SU-DHL-6 (cell line): ENCODE data around the gene CORO1C.

ENCODE experiments used
- EZH2phosphoT487 ChIP-seq: fragments of 200-600 bp; sonication (generic), shearing (Covaris generic); conservative IDR thresholded peaks from 2 replicates; pipeline ENCODE4 v1.6.1; 2018; ENCODE audit warnings: mild to moderate bottlenecking, antibody characterized with exemption, low read length, moderate library complexity, mixed read lengths
- TF ChIP-seq, protein P1 (sequence below): fragments of 200-600 bp; sonication (generic); IDR thresholded peaks from one replicate; pipeline ENCODE4 v1.5.1; 2017; ENCODE audit warnings: antibody characterized with exemption, mild to moderate bottlenecking, low read length, moderate library complexity; ENCODE audit not compliant: insufficient read depth, poor library complexity, severe bottlenecking

DNA sequence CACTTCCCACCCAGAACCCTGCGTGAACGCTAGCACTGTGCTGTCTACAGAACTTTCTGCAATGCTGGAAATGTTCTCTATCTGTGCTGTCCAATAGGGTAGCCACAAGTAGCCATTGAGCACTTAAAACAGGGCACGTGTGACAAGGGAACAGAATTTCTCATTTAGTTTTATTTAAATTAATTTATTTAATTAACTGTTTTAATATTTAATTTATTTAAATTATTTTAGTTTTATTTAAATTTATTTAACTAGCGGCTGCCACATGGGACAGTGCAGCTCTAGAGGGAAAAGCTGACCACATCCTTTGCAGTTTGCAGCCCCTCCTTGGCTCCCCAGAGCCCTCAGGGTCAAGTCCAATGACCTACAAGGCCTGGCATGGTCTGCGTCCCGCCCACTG, 35.0 kb upstream of the CORO1C start:
- TF ChIP-seq, protein P1, sequence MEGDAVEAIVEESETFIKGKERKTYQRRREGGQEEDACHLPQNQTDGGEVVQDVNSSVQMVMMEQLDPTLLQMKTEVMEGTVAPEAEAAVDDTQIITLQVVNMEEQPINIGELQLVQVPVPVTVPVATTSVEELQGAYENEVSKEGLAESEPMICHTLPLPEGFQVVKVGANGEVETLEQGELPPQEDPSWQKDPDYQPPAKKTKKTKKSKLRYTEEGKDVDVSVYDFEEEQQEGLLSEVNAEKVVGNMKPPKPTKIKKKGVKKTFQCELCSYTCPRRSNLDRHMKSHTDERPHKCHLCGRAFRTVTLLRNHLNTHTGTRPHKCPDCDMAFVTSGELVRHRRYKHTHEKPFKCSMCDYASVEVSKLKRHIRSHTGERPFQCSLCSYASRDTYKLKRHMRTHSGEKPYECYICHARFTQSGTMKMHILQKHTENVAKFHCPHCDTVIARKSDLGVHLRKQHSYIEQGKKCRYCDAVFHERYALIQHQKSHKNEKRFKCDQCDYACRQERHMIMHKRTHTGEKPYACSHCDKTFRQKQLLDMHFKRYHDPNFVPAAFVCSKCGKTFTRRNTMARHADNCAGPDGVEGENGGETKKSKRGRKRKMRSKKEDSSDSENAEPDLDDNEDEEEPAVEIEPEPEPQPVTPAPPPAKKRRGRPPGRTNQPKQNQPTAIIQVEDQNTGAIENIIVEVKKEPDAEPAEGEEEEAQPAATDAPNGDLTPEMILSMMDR, result no peak
- TF ChIP-seq EZH2phosphoT487, result no peak
